NCI-H1417 (cell line): ENCODE results near the gene PARN.
"Not testable (repeated sequence)": the region's sequence is repeated elsewhere in the genome, so short reads cannot be mapped to it uniquely, and the experiment has no call there.

Source experiments
- DNase-seq, 3 experiments: peaks; one replicate each; lab custom pipeline; 2025; lab: John Stamatoyannopoulos, UW

Gene PARN

GRCh38 chr16:14632693-14633569 lies 2.9 kb upstream of the PARN start, which contains the start of gene BFAR:
BFAR (plus strand) TSS chr16:14632951; CDS start chr16:14644347, 11,396 bp downstream.
- DNase-seq: peak; percentile 90 to 98 (median 97)

- not testable (repeated sequence) for DNase-seq
These were observed 715 bp upstream of the PARN start for GRCh38 chr16:14630620-14631330.

- DNase-seq: peak in 1 of 3 experiments; percentile 72
These were observed 495 bp downstream of the PARN start for GRCh38 chr16:14629612-14629918.

- DNase-seq: peak in 1 of 3 experiments; percentile 10
These were observed 1.1 kb downstream of the PARN start for GRCh38 chr16:14628806-14629611.

GRCh38 chr16:14627078-14627477 lies 3.0 kb downstream of the PARN start:
- no peak for DNase-seq

- DNase-seq: no peak
These were observed 11.5 kb downstream of the PARN start for GRCh38 chr16:14618566-14618965.

- no peak for DNase-seq
These were observed 13.8 kb downstream of the PARN start for GRCh38 chr16:14616280-14616679.

GRCh38 chr16:14613991-14614390 lies 16.1 kb downstream of the PARN start:
- DNase-seq: no peak

GRCh38 chr16:14611660-14612059 lies 18.4 kb downstream of the PARN start:
- no peak for DNase-seq

GRCh38 chr16:14609716-14610115 lies 20.3 kb downstream of the PARN start:
- DNase-seq: no peak

- DNase-seq: no peak
These were observed 21.5 kb downstream of the PARN start for GRCh38 chr16:14608604-14609003.

GRCh38 chr16:14608111-14608566 lies 21.9 kb downstream of the PARN start:
- DNase-seq: no peak

- DNase-seq: no peak
These were observed 24.0 kb downstream of the PARN start for GRCh38 chr16:14606102-14606501.

GRCh38 chr16:14602443-14602963 lies 27.6 kb downstream of the PARN start:
- no peak for DNase-seq

- peak in 2 of 3 experiments; percentile 0 to 31 for DNase-seq
These were observed 29.9 kb downstream of the PARN start for GRCh38 chr16:14600164-14600563.

GRCh38 chr16:14586637-14587305 lies 43.3 kb downstream of the PARN start:
- DNase-seq: peak in 1 of 3 experiments; percentile 50

- no peak for DNase-seq
These were observed 44.8 kb downstream of the PARN start for GRCh38 chr16:14585287-14585686.

GRCh38 chr16:14580926-14581325 lies 49.1 kb downstream of the PARN start:
- DNase-seq: not testable (repeated sequence)

GRCh38 chr16:14579266-14579665 lies 50.8 kb downstream of the PARN start:
- DNase-seq: no peak

- no peak for DNase-seq
These were observed 53.5 kb downstream of the PARN start for GRCh38 chr16:14576532-14576931.

GRCh38 chr16:14576069-14576468 lies 54.0 kb downstream of the PARN start:
- DNase-seq: no peak
